HG02840 (cell line): Measurements from ENCODE around the gene RASSF4.
"Not testable (repeated sequence)": the region's sequence is repeated elsewhere in the genome, so short reads cannot be mapped to it uniquely, and the experiment has no call there.

Experiments used
- ATAC-seq: cut with Tn5 transposase; IDR thresholded peaks from one replicate; pipeline ENCODE4 v1.9.1; 2021; ENCODE audit warnings: mild to moderate bottlenecking, moderate library complexity, moderate number of reproducible peaks; ENCODE audit not compliant: unreplicated experiment, low FRiP score

RASSF4 gene

DNA sequence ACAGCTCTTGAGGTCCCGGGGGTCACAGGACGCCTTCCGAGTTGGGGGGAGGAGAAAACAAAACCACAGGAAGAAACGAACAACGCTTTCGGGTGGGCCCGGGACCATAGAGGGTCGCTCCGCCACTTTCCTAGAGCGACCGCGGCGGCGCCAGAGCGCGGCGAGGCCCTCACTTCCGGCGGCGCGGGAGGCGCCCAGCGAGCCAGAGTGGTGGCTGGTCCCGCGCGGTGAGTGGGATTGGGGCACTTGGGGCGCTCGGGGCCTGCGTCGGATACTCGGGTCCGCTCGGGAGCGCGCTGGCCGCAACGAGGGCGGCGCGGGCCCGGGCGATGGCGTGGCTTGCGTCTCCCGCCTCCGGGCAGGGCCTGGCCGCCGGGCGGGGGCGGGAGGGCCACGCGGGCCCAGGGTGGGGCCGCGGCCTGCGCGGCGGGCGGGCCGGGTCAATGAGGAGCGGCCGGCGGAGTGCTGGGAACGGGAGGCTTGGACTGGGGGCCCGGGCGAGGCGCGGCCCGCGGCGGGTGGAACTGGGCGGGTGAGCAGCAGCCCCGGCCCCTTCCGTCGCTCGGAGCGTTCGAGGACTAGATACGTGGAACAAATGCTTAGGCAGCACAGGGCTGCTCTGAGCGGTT lies 41.3 kb downstream of the RASSF4 start, which contains the start of gene ZNF22:
TSS of gene ZNF22 (plus strand) at position 172 of the 629 bp plus-strand sequence. CDS start 2,446 bp downstream, outside the sequence.
- peak; percentile 76 for ATAC-seq

DNA sequence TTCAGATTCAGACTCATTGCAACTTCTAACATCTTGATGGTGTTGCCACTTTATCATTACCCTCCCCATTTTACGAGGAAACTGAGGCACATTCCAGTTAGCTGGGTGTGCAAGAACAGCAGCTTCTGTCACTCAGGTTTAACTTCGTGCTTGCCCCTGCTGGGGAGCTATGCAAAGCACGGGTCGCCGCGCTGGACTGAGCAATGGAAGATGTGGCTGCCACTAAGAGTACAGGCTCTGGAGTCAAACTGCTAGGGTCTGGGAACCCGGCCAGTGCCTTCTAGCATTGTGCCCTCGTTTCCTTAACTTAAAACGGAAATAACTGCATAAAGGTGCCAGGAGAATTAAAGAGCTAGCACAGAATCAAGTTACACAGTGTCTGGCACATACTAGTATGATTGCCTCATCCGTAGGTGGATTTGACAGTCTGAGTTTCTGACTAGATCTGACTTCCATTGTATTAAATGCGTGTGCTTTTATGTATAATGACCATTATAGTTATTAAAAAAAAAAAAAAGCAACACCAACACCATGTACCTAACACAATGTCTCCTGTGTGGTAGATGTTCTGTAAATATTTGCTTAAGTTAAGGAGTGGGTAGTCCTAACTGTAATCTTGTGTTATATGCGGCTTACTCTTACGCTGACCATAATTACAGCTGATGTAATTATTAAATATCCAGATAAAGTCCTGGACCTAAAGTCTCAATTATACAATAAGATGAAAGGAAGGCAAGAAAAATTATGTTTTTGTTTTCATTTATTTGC lies 42.0 kb downstream of the RASSF4 start:
- peak; percentile 67 for ATAC-seq

DNA sequence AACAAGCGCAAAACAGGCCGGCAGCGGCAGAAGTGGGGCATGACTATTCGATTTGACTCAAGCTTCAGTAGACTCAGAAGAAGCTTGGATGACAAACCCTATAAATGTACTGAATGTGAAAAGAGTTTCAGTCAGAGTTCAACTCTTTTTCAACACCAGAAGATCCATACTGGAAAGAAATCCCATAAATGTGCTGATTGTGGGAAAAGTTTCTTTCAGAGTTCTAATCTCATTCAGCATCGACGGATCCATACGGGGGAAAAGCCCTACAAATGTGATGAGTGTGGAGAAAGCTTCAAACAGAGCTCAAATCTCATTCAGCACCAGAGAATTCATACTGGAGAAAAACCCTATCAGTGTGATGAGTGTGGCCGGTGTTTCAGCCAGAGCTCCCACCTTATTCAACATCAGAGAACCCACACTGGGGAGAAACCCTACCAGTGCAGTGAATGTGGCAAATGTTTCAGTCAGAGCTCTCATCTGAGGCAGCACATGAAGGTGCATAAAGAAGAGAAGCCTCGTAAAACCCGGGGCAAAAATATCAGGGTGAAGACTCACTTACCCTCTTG lies 43.9 kb downstream of the RASSF4 start:
- no peak for ATAC-seq

- ATAC-seq = no peak
Measured at GRCh38 chr10:45004661-45005060, 45.1 kb downstream of the RASSF4 start.

DNA sequence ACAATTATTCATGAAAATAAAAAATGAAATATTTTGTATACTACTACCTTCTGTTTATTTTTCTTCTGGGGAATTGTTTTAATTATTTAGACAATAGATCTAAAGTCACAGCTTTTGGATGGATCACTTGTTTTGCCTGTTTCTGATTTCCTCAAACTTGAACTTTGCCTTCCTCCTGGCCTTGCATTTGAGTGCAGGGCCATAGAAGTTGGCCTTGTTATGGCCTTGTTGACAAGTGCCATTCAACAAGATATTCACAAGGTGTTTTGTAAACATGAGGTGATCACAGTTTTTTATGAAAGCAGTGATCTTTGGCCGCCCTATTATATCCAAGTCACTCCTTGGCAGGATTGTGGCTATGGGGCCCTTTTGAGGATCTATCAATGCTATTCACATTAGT lies 45.7 kb downstream of the RASSF4 start:
- no peak for ATAC-seq

- no peak for ATAC-seq
Measured at GRCh38 chr10:45006276-45007030, 46.9 kb downstream of the RASSF4 start.

GRCh38 chr10:45008524-45009161 lies 49.0 kb downstream of the RASSF4 start:
- ATAC-seq = no peak

DNA sequence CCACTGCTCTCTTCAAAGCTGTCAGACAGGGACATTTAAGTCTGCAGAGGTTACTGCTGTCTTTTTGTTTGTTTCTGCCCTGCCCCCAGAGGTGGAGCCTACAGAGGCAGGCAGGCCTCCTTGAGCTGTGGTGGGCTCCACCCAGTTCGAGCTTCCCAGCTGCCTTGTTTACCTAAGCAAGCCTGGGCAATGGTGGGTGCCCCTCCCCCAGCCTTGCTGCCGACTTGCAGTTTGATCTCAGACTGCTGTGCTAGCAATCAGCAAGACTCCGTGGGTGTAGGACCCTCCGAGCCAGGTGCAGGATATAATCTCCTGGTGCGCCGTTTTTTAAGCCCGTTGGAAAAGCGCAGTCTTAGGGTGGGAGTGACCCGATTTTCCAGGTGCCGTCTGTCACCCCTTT lies 55.0 kb downstream of the RASSF4 start:
- not testable (repeated sequence) for ATAC-seq

DNA sequence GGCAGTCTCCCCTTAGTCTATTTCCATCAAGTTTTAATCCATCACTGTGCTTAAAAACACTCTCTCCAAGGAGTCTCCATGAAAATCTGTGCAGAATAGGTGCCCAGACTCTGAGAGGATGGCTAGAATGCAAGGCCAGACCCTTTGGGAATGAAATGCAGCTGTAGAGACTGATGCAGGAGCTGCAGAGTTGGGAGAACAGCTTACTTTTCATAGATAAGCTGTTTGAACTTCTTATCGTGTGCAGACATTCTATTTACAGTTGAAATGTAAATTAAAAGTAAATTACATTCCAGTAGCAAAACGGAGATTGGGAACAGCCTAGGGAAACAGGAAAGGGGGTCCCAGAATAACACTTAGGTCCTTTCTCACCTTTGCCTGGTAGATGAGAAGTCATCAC lies 56.0 kb downstream of the RASSF4 start:
- no peak for ATAC-seq

GRCh38 chr10:45023426-45023825 lies 63.8 kb downstream of the RASSF4 start:
- no peak for ATAC-seq

DNA sequence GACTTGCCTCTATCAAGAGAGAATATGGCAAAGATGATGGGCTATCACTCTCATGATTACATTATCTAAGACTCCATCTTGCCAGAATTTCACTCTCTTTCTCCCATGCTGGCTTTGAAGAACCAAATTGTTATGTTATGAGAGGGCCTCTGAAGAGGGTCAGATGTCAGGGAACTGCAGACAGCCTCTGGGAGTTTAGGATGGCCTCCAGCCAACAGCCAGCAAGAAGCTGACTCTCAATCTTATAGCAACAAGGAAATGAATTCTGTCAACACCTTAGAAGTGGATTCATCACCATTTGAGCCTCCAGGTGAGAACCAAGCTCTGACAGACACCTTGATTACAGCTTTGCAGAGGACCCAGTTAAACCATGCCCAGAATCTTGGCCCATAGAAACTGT lies 74.7 kb downstream of the RASSF4 start:
- ATAC-seq = no peak

DNA sequence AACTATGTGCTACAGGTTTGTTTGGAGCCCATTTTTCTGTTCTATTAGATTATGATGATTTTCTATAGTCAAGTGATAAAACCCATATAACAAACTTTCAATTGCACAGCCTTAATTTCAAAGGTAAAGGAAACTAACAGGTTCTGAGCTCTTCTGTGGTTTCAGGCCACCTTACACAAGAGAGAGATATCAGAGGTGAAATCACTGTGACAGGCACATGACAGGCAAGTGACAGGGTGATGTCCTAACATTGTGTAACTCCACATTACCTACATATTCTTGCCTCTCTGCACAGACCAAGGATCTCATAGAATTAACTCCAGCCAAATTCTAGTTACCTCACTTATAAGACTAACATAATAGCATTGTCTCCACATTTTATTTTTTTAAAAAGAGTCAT lies 76.1 kb downstream of the RASSF4 start:
- ATAC-seq = no peak

- no peak for ATAC-seq
Measured at GRCh38 chr10:45040921-45041542, 81.4 kb downstream of the RASSF4 start.

DNA sequence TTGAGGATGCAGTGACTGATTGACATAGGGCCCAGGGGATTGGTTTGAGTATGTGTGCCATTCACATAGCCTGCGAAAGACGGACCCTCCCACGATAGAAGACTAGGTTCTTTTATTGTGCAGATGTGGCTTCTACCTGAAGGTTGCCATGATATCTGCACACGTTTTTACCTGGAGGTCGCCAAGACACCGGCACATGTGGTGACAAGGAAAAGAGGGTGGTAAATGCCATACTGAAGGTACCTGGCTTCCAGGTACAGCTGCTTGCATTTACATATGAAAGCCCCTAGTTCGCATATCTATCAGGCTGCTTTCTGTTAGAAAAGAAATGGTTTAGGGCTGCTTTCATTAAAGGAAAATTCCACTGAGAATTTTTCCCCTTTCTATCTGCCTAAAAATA lies 84.7 kb downstream of the RASSF4 start:
- ATAC-seq = no peak
